OCI-LY7 (cell line): ENCODE results near the gene LPAR3. TPM values are rescaled to one million over a fixed set of nuclear protein-coding genes. Genes with fewer than 3 reads are reported as not detected.

ENCODE experiments used
- total RNA-seq, 2 experiments: library from RNA; depleted of rRNA in 1 of 2; stranded (reverse); fragments of >200 nt in 1 of 2; shearing (Covaris generic) in 1 of 2; gene quantifications; 2 replicates each; pipeline ENCODE4 v1.2.3, GENCODE V29; 2014 to 2022

LPAR3 gene
- total RNA-seq, 2 experiments from 2014 or later: not detected

Other genes starting within 250 kb of the LPAR3 start
- 24.1 and 29.9 TPM in 2 replicates for gene SSX2IP, start 202.7 kb downstream of the LPAR3 start, total RNA-seq (2014; rRNA removed; shearing (Covaris generic))
- 24.4 and 28.1 TPM in 2 replicates for gene SSX2IP, start 202.7 kb downstream of the LPAR3 start, total RNA-seq (2022)
- gene MCOLN2, start 103.9 kb upstream of the LPAR3 start, total RNA-seq (2014; rRNA removed; shearing (Covaris generic)): 188 and 262 TPM in 2 replicates
- 103 and 104 TPM in 2 replicates for gene MCOLN2, start 103.9 kb upstream of the LPAR3 start, total RNA-seq (2022)
- not detected in 2 replicates for gene MCOLN3, start 155.3 kb upstream of the LPAR3 start, total RNA-seq (2014; rRNA removed; shearing (Covaris generic))
- gene MCOLN3, start 155.3 kb upstream of the LPAR3 start, total RNA-seq (2022): not detected in 2 replicates